Stimulated activated CD8-positive, alpha-beta memory T cell treated with anti-CD3 and anti-CD28 coated beads, Interleukin-12 subunit alpha, Interleukin-12 subunit beta, amount 100 ng/mL, for 24 hours (primary cell): ENCODE data around the gene WWC2.

Experiments used
- DNase-seq: peaks from one replicate; pipeline ENCODE4 v3.0.0-alpha.2; 2020; ENCODE audit errors: extremely low read depth

The WWC2 gene

DNA sequence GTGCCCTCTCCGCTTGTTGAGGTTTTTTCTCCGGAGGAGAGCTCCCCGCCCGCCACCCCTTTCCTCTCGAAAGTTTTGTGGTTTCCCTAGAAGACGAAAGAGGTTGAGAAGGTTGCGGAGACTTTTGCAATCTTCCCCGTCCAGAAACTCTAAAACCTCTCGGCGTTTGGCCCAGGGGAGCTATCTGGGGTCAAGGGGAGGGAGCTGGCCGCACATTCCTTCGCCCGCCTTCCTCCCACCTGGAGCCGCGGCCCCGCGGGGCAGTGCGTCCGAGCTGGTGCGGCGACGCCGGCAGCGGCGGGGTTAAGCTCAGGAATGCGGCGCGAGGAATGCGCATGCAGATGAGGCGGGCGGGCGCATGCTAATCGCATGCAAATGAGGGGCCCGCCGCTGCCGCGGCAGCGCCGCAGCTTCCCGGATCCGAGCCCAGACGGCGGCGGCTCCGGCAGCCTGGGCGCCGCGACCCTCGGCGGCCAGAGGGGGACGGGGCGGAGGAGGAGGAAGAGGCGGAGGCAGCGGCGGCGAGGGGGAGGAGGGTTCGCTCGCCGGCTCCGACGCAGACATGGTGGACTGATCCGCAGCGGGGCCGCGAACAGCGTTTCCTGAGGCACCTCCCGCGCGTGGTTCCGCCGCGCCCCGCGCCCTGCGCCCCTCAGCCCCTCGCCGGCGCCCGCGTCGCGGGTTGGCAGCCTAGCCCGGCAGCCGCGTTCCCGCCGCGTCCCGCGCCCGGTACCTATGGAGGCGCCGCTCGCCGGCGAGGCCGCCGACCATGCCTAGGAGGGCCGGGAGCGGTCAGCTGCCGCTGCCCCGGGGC is at the start of gene WWC2:
TSS of gene WWC2 (plus strand) at position 535 of the 814 bp plus-strand sequence. CDS start at position 770, 235 bp downstream.
- DNase-seq, result no peak

DNA sequence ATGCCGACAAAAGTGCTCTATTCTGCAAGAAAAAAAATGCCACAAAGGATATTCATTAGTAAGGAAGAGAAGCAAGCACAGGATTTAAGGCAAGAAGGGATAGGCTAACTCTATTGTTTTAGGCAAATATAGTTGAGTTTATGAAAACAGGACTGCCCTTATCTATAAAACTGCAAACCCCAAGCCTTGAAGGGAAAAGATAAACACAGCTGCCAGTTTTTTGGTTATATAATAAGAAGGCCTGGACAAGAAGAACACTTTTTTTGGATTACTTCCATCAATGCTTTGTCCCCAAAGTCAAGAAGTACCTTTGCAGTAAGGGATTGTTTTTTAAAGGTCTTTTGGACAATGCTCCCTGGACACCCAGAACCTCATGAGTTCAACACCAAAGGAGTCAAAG is 45.4 kb upstream of the WWC2 start:
- no peak for DNase-seq

DNA sequence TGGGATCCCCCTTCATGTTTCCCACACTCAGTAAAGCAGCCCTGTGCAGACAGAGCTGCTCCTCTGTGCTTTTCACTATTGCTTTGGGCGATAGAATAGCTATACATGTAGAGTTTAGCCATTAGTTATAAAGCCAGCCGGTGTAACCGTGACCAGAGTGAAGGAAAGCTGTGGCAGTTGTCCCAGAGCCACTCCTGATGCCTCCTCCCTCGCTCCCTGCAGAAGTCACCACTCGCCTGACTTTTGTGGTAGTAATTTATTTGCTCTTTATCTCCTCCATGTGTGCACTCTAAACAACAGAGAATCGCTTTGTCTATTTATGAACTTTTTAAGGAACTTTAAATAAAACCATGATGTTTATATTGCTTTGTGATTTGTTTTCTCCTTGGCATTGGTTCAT is 41.8 kb upstream of the WWC2 start:
- DNase-seq, result no peak

DNA sequence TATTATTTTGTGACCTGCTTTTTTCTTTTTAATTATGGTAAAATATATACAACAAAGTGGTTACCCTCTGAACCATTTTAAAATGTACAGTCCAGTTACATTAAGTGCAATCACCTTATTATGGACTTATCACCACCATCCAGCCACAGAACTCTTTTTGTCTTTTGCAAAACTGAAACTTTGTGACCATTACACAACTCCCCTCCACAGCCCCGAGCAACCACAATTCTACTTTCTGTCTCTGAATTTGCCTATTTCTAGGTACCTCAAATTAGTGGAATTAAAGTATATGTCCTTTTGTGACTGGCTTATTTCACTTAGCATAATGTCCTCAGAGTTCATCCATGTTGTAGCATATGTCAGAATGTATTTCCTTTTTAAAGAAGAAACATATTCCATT is 39.3 kb upstream of the WWC2 start:
- DNase-seq, result no peak

DNA sequence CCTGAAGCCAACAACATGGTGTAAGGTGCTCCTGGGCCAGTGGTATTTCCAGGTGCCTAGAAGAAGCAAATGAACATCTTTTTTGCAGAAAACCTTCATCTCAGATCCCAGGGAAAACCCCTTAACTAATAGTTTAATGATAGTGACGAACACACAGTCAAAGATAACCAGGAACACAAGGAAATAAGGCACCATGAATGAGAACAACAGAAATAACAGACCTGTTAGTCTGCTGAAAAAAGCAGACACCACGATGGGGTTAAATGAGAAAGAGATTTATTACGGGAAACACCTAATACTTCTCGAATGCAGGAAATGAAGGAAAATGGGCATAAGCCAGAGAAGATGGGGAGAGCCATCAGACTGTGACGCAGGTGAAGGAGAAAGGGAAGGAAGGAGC is 30.6 kb upstream of the WWC2 start:
- no peak for DNase-seq

DNA sequence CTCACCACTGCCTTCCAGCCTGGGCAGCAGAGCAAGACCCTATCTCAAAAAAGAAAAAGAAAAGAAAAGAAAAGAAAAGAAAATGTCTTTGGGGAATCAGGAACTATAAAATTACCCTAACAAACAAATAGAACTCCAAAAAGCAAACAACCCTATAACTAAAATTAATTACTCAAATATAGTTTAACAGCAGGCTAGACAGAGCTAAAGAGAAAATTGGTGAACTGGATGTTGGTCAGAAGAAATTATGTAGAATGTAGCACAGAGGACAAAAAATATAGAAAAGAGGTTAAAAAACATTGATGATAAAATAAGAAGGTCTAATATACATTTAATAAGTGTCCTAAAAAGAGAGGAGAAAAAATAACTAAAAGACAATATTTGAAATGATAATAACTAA is 27.8 kb upstream of the WWC2 start:
- no peak for DNase-seq

DNA sequence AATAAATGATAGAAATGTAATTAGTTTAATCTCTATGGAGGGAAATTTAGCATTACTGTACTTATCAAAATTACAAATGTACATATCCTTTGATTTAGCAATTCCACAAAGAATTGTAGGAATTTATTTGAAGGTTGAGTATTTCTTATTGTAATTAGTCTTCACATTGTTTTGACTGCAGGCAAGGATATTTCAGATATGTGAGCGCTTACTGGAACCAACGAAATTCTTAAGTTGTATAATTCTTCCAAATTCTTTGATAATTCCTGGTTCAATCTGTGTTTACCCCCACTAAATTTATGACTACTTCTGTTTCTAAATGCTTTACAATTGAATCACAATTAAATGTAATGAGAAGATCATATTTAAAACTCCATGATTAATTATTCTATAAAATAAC is 26.9 kb upstream of the WWC2 start:
- DNase-seq, result no peak

DNA sequence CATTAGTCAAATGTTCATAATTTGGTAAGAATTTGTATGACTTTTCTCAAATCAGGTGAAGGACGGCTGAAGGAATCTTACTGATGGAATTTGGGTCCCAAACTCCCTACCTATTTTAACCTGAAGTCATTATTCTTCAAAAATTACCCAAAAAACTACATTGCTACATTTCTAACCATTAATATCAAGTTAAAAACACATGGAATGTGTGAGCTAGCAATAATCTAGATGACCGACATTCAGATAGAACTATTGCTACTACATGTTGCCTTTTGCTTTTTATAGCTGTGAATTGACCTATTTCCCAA is 25.3 kb upstream of the WWC2 start:
- DNase-seq, result no peak

DNA sequence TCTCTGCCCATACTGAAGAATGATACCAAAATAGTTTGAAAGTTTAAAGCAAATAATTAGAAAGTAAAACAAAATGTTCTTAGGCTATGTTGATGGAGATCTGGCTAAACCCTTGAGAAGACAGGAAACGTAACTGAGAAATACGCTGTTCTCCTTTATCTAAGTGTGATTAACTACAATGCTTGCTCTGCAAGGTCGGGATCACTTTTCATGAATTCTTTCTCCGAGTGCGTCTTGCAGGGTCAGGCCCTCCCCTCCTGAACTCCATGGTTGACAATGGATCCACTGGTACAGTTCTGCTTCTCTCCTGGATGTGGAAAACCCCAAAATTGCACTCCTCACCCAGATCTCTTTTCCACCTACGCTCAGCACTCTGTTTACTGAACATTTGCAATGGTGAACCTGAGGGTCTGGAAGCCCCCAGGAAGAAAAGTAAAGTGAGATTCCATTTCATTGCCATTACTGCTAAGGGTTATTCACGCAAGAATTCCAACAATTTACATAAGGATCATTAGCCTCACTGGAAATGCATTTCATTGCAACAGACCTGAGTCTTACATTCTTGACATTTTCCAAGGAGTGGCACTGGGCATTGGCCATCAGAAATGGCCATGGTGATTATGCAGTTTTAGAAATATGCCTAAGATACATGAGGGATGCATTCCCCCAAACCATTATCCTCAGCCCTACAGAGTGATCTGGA is 24.6 kb upstream of the WWC2 start:
- DNase-seq, result no peak

DNA sequence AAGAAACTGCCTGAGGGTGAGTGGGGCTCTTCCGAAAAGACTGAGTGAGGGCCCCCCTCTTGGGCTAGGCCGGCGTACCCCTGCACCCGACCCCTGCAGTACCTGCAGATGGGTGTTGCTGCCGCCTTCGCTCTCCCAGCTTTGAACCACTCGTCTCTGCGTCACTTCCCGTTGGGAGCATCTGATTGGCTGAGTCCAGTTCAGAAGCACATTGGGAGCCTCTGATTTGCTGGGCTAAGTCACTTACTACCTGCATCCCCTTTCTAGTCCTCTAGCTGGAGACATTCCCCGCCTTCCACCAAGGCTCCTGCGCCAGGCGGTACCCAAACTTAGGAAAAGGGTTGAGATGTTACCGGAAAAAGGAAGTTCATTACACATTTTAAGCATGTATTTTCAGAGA is 20.4 kb upstream of the WWC2 start:
- no peak for DNase-seq

DNA sequence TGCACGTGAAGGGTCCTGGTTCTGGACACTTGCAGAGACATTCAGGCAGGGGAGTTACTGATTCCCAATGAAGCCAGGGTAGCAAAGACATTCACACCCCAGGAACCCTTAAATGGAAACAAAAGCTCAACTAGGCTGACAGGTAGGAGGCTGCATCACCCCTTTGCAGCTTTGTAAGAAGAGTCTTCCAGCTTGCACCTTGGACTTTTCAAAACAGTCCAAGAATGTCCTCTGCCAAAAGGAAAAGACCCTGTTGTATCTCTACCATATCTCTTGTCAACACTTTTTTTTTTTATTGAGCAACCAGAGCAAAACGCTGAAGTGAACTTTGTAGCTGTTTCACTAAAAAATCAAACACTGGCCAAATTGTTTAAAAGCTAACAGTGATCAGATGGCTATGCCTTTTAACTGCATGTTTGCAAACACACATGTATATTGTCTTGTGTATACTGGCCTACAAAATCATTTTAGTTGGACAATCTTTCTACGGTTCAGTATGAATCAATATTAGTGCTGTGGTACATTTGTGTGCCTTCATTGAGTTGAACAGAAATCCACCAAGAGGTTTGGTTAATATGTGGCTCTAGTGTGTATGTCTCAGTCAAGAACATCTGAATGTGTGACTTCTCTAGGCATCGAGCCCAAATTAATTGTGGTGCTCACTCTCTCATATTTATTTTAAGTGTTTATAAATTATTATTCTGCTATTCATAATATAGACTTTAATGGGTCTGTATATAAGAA is 18.5 kb upstream of the WWC2 start:
- no peak for DNase-seq

DNA sequence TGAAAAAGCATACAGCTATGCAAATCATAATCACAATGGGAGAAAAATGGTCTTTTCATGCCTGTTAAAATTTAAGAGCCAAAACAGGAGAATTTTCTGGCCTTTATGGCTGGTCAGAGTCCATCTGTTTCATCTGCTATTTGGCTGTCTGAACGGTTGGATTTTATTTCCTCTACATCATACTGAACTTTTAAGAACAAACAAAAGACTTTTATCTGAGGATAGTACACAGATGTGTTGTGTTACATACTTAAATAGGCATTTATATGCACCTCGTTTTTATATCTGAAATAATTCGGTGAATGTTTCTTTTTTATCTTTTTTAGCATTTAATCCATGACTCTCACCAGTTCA is 18.0 kb upstream of the WWC2 start:
- DNase-seq, result no peak

DNA sequence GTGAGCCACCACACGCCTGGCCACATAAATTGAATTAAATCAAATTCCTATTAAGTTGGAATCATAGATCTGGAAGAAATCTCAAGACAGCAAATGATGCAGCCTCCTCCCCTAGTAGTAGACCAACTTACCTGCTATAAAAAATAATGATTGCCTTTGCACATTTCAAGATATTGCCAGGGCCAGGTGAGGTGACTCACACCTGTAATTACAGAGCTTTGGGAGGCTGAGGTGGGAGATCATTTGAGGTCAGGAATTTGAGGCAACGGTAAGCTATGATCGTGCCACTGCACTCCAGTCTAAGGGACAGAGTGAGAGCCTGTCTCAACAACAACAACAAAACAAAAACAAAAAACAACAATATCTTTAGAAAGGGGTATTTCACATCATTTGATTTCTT is 17.0 kb upstream of the WWC2 start:
- DNase-seq, result no peak

DNA sequence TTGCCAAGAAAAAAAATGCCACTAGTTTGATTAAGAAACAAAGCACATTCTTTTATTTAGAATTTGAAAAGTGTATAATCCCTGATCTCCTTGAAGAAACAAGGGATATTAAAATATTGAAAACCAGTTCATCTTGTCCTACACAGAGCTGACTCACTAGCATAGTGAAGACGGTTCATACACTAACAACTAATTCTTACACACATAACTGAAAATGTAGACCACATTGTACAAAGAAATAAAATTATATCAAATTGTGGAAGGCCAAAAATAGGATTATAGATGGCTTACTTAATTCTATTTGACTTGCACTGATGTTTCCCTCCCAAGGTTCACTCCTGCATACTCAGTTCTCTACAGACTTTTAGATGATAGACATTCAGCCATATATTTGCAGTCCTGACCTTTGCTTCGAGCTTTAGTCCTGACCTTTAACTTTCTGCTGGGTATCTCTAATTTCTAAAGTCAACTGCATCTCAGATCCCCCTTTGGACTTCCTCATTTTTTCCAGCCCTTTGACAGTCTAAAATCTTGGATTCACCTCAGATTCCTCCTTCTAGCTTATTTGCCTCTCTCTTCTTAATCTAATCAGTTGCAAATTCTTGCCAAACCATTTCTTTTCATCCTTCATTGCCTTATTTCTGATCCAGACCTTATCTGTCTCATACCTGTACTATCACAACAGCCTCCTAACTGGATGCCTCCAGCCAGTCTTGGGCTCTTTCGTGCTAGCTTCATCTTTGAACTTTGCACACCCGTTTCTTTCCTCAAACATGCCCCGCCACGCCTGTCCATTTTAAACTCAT is 4.5 kb upstream of the WWC2 start:
- no peak for DNase-seq

DNA sequence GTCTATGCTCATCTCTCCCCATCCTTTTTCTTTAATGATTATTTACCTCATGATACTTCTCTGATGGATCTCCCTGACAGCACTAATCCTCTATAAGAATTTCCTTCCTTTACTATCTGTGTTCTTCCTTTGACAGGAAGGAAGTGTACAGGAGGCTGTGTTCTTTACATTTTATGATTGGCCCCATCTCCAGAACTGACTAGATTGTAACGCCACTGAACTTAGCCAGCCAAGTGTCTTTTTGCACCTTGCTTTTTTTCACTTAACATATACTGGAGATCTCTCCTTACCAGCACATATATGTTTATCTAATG is 3.9 kb upstream of the WWC2 start:
- DNase-seq, result no peak

DNA sequence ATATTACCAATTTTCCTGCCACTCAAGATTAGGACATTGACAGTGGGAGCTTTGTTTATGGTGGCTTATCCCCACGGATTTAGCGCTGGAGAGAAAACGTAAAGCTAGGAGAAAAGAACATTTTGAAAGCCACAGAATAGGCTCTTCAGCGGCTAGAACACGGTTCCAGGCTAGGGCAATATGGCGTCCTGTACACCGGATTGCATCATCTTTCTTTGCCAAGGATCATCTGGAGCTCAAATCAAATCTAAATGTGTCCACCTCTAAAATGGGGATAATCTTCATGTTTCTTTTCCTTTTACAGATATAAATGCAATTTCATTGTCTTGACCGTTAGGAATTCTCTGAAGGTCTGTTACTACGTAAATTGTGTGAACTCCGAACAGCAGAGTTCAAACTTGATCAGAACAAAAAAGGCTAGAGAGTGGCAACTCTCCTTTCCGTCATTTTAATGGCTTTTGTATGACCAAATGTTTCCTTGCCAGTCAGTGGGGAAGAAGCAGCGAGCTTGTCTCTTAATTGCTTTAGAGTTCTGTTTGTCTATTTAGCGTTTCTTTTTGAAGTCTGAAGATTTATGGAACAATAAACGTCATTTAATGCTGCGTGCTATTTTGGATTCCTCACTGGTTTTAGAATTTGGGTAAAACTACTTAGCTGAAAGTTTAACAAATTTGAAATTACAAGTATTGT is 2.6 kb upstream of the WWC2 start:
- DNase-seq, result no peak

DNA sequence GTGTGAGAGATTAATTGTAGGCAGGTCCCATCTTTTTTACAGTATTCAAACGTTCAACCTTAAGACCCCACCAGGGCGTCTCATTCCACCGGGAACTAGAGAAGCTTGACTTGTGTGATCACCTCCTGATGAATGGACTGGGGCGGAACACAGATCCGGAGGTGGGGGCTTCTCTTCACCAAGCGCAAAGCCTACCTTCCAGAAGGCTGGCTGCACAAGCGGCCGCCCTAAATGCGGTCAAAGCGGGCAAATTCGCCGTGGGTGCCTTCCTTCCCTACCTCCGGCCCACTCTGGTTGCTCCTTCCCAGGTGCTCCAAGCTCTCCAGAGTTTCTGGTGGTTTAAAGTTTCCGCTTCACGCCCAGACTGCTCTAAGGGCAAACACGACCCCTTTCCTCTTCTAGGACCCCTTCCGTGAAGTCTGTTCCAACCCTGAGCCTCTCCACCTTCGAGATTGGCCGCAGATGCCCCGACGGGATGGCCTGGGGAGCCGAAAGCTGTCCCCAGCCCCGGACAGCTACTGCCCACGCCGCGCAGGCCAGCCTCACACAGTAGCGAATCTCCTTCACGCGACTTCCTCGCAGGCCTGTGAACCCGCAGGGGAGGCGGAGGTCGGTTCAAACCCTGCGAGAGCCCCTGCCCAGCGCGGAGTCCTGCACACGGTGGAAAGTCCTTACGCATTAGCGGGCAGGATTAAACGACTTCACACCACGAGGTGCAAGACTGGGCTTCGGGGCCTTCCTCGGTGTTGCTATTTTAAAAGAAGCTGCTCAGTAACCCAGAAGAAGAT is 1.6 kb upstream of the WWC2 start:
- DNase-seq, result no peak

DNA sequence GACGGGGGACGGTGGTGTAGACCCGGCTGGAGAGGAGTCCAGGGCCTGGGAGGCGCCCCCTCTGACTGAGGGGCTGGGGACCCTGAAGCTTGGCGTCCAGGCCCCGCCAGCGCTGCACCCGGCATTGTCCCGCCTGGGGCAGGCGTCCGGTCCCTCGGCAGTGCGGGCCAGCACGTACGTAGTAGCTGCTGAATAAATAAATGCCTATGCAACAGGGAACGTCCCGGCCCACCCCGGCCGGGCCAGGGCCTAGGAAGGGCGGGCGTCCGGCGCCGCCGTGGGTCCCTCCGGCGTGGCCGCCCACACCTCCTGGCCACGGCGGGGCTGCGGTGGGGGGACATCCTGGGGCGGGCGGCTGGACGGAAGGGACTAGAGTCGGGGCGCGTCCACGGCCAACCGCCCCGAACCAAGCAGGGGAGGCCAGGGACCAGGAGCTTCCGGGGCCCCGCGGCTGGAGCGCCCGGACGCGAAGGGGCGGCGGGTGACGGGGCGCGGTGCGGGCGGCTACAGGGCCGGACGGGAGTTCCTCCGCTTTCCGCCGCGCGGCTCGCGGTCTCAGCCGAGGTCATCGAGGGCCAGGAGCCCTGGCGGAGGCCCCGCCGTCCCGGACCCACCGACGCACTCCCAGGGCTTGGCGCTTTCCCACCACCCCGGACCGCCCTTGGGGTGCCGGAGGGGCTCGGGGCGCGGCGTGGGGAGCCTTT is 886 bp upstream of the WWC2 start:
- no peak for DNase-seq

DNA sequence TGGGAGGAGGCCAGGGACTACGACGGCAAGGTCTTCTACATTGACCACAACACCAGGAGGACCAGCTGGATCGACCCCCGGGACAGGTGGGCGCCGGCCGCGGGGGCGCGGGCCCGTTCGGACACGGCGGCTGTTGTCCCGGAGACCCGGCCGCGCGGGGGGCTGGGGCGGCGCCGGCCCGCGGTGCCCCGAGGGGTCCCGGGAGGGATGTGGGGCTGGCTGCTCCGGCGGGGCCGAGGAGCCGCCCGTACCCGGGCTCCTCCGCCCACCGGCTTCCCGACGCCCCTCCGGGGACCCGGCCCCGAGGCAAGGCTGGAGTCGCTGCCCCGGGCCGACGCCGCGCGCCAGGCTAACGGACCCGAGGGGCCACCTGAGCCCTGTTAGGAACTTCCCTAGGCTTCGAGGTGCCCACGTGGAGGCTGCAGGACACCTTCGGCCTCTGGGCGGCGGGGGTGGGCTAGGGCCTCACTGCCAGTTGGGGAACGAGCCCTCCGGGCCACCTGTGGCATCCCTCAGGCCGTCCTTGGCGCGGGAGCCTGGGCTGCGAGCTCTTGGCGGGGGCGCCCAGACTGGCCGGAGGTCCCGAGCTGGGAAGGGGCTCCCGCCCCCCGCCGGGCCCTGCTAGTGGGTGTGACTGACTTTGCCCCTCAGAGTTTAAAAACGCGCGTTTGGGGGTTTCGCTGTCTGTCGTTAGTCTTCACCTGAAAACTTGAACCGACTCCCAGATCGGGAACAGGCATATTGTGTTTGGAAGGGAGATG is 660 bp downstream of the WWC2 start:
- no peak for DNase-seq

DNA sequence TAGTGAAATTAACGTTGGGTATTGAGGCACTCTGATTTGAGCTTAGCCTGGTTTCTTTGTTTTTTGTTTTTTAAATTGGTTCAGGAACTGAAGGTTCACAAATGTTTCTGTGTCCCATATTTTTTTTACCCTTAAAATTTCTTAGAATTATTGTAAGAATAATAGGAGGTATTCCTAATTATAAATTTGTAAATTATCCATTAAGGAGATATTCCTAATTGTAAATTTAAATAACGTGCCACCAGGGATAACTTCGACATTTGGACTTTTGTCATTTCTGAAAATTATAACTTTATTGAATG is 1.2 kb downstream of the WWC2 start:
- DNase-seq, result no peak
